Neutrophil (primary cell): ENCODE results near the gene GJD2.

Source experiments
- H3K27ac ChIP-seq: fragments of 200-600 bp; sonication (generic); 2 replicates; pipeline ENCODE4 v1.5.1; 2016; ENCODE audit warnings: mild to moderate bottlenecking, moderate library complexity
- H3K27me3 ChIP-seq: fragments of 200-600 bp; sonication (generic); 2 replicates; pipeline ENCODE4 v1.6.0; 2016; ENCODE audit warnings: mild to moderate bottlenecking
- H3K36me3 ChIP-seq: fragments of 200-600 bp; sonication (generic); 2 replicates; pipeline ENCODE4 v1.5.1; 2017
- H3K4me1 ChIP-seq, 2 experiments: fragments of 200-600 bp in 1 of 2; sonication (generic) in 1 of 2; 1 replicate in 1 of 2; 2 replicates in 1 of 2; pipeline versions ENCODE4 v1.5.1 to v1.6.1; 2013 to 2016; ENCODE audit warnings: low read depth in 1 of 2, low read length in 1 of 2, mild to moderate bottlenecking in 1 of 2, moderate library complexity in 1 of 2; ENCODE audit not compliant: control insufficient read depth in 1 of 2, insufficient read depth in 1 of 2
- H3K4me3 ChIP-seq, 2 experiments: fragments of 200-600 bp in 1 of 2; sonication (generic) in 1 of 2; 1 replicate in 1 of 2; 2 replicates in 1 of 2; pipeline ENCODE4 v1.5.1; 2013 to 2016; ENCODE audit warnings: low read depth in 1 of 2, low read length in 1 of 2, mild to moderate bottlenecking in 1 of 2, moderate library complexity in 1 of 2
- H3K9me3 ChIP-seq: fragments of 200-600 bp; sonication (generic); 2 replicates; pipeline ENCODE4 v1.5.1; 2016
- CTCF ChIP-seq: fragments of 200-600 bp; sonication (generic); IDR thresholded peaks from 2 replicates; pipeline ENCODE4 v1.5.1; 2016; ENCODE audit warnings: antibody characterized with exemption

The GJD2 gene

GRCh38 chr15:34772312-34772711, 17.5 kb upstream of the GJD2 start:
- H3K27ac ChIP-seq = no peak overlapping the region
- H3K27me3 ChIP-seq = peaks cover 17% of the 10 kb centered on the region
- no peaks in the 10 kb centered on the region for H3K9me3 ChIP-seq
- no peak for TF ChIP-seq CTCF
- H3K36me3 ChIP-seq = no peaks in the 10 kb centered on the region
- H3K4me1 ChIP-seq = no peaks in the 10 kb centered on the region
- H3K4me3 ChIP-seq = no peak overlapping the region

GRCh38 chr15:34769711-34770110, 14.9 kb upstream of the GJD2 start:
- TF ChIP-seq CTCF = no peak
- no peak overlapping the region for H3K27ac ChIP-seq

GRCh38 chr15:34768530-34768929, 13.7 kb upstream of the GJD2 start:
- H3K4me1 ChIP-seq = no peaks in the 10 kb centered on the region
- no peak overlapping the region for H3K4me3 ChIP-seq
- H3K27me3 ChIP-seq = peaks cover 1% of the 10 kb centered on the region
- no peak overlapping the region for H3K27ac ChIP-seq
- no peaks in the 10 kb centered on the region for H3K9me3 ChIP-seq
- TF ChIP-seq CTCF = no peak
- H3K36me3 ChIP-seq = no peaks in the 10 kb centered on the region

More at GRCh38 chr15:34769711-34770110, 14.9 kb upstream of the GJD2 start:
- H3K27me3 ChIP-seq = peaks cover 7% of the 10 kb centered on the region
- H3K36me3 ChIP-seq = no peaks in the 10 kb centered on the region
- no peaks in the 10 kb centered on the region for H3K4me1 ChIP-seq
- no peaks in the 10 kb centered on the region for H3K9me3 ChIP-seq
- H3K4me3 ChIP-seq = no peak overlapping the region

GRCh38 chr15:34765741-34766140, 10.9 kb upstream of the GJD2 start:
- H3K4me3 ChIP-seq = no peak overlapping the region

DNA sequence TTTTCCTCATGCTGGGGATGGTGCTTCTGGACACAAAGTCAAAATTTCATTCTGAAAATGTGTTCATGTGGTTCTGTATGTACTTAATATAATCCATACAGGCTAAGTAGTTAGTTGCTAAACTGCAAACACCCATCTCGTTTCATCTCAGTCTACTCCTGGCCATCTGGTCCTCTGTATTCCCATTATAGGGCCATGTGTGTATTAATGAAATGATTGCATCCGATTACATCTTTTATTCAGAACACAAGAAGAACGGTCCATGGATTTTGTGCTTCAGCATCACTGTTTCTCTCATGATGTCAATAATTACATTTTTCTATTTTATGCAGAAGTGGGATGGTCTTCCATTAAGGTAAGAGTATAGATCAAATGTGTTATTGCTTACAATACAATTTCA, 6.1 kb upstream of the GJD2 start:
- H3K27ac ChIP-seq = no peak overlapping the region
- H3K4me3 ChIP-seq = no peak overlapping the region
- no peaks in the 10 kb centered on the region for H3K4me1 ChIP-seq
- H3K27me3 ChIP-seq = peaks cover 64% of the 10 kb centered on the region
- H3K9me3 ChIP-seq = no peaks in the 10 kb centered on the region
- no peaks in the 10 kb centered on the region for H3K36me3 ChIP-seq
- TF ChIP-seq CTCF = no peak

More at GRCh38 chr15:34765741-34766140, 10.9 kb upstream of the GJD2 start:
- no peak for TF ChIP-seq CTCF
- peaks cover 18% of the 10 kb centered on the region for H3K27me3 ChIP-seq
- H3K27ac ChIP-seq = no peak overlapping the region
- no peaks in the 10 kb centered on the region for H3K9me3 ChIP-seq
- H3K4me1 ChIP-seq = no peaks in the 10 kb centered on the region
- no peaks in the 10 kb centered on the region for H3K36me3 ChIP-seq

DNA sequence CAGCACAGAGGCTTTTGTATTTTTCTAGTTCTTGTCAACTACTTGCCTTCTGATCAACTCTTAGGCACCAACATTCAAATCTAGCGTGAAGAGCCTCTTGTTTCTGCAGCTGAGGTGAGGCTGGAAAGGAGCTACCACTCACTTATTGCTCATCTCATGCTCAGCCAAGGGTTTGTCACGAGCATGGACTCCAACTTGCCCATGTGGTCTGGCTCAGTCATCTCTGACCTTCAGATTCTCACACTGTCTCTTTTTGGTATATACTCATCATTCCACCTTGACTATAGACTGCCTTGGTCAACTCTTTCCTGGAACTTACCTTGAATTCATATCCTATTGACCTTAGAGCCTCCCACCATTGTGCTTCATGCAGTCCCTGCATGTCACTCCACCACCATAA, 5.2 kb upstream of the GJD2 start:
- Histone ChIP-seq H3K9me3 (no peaks in the 10 kb centered on the region), H3K4me3 (no peak overlapping the region), H3K4me1 (no peaks in the 10 kb centered on the region), H3K27me3 (peaks cover 73% of the 10 kb centered on the region), H3K36me3 (no peaks in the 10 kb centered on the region), H3K27ac (no peak overlapping the region)
- TF ChIP-seq CTCF = no peak
